ENCODE results near the gene SMIM12.
"Not testable (repeated sequence)": the region's sequence is repeated elsewhere in the genome, so short reads cannot be mapped to it uniquely, and the experiment has no call there.

SMIM12 gene

DNA sequence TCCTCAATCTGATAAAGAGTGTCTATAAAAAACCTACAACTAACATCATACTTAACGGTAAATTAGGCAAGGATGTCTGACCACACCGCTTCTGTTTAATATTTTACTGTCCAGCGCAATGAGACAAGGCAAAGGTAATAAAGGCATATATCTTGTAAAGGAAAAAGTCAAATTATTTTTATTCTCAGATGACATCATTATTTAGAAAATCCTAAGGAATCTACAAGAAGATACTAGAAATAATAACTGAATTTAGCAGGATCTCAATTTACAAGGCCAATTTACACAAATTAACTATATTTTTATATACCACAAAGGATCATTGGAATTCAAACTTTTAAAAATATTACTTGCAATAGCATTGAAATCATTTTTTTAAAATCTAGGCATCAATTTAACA lies 37.3 kb downstream of the SMIM12 start:
- Mint-ChIP-seq H3K9me3 (no peaks in the 10 kb centered on the region), H3K4me1 (ENCODE audit: low read depth) (no peaks in the 10 kb centered on the region), H3K27ac (no peak overlapping the region), H3K27me3 (ENCODE audit: low read depth) (peaks cover 2% of the 10 kb centered on the region), H3K4me3 (no peak overlapping the region), H3K36me3 (ENCODE audit: low read depth) (no peaks in the 10 kb centered on the region)
- DNase-seq (ENCODE audit: low spot score): no peak

DNA sequence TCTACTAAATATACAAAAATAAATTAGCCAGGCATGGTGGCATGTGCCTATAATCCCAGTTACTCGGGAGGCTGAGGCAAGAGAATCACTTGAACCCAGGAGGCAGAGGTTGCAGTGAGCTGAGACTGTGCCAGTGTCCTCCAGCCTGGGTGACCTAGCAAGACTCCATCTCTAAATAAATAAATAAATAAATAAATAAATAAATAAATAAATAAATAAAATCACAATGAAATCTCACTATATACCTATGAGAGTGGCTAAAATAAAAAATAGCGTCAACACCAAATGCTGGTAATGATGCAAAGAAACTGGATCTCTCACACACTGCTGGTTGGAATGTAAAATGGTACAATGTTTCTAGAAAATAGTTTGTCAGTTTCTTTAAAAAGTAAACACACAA lies 40.7 kb downstream of the SMIM12 start:
- not testable (repeated sequence) for H3K27ac Mint-ChIP-seq; H3K4me3 Mint-ChIP-seq; DNase-seq (ENCODE audit: low spot score); H3K4me1 Mint-ChIP-seq (ENCODE audit: low read depth); H3K9me3 Mint-ChIP-seq; H3K36me3 Mint-ChIP-seq (ENCODE audit: low read depth); H3K27me3 Mint-ChIP-seq (ENCODE audit: low read depth)

DNA sequence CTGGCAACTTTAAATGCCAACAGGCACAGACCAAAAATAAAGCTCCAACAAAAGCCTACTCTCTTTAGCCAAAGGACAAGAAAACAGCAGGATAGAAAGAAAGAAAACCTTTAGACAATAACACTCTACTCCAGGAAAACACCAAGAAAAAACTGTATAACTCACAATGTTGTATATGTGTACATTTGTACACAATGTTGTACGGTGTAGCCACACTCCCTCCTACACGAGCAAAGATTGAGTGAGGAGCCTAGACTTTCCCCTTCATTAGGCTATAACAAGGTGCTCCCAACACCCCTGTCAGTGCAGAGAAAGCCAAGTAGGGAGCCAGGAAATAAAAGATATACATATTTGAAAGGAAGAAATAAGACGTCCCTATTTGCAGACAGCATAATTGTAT lies 42.8 kb downstream of the SMIM12 start:
- Mint-ChIP-seq H3K27me3 (ENCODE audit: low read depth) (peaks cover 2% of the 10 kb centered on the region), H3K4me3 (no peak overlapping the region), H3K36me3 (ENCODE audit: low read depth) (no peaks in the 10 kb centered on the region), H3K9me3 (peaks cover 3% of the 10 kb centered on the region), H3K27ac (no peak overlapping the region), H3K4me1 (ENCODE audit: low read depth) (no peaks in the 10 kb centered on the region)
- no peak for DNase-seq (ENCODE audit: low spot score)

DNA sequence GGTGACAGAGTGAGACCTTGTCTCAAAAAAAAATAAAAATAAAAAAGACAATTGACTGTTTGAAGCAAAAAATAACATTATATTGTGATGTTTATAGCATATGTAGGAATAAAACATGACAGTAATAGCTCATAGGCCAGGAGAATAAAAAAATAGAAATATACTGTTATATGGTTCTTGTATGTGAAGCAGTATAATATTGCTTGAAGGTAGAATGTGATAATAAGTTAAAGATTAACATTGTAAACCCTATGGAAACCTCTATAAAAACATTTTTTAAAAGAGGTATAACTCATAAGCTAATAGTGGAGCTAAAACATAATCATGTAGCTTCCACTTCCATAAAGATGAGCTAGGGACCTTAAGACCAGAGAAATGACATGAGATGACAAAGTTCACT lies 43.2 kb downstream of the SMIM12 start:
- Mint-ChIP-seq H3K9me3 (peaks cover 3% of the 10 kb centered on the region), H3K36me3 (ENCODE audit: low read depth) (no peaks in the 10 kb centered on the region), H3K4me1 (ENCODE audit: low read depth) (no peaks in the 10 kb centered on the region), H3K27me3 (ENCODE audit: low read depth) (peaks cover 2% of the 10 kb centered on the region), H3K4me3 (no peak overlapping the region), H3K27ac (no peak overlapping the region)
- DNase-seq (ENCODE audit: low spot score): no peak

DNA sequence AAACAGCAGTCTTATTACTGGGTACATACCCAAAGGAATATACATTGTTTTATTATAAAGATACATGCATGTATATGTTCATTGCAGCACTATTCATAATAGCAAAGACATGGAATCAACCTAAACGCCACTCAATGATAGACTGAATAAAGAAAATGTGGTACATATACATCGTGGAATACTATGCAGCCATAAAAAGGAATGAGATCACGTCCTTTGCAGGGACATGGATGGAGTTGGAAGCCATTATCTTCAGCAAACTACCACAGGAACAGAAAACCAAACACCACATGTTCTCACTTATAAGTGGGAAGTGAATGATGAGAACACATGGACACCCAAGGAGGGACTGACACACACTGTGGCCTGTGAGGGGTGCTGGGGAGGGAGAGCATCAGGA lies 48.8 kb downstream of the SMIM12 start:
- H3K9me3 Mint-ChIP-seq; H3K27me3 Mint-ChIP-seq (ENCODE audit: low read depth); H3K36me3 Mint-ChIP-seq (ENCODE audit: low read depth); H3K4me3 Mint-ChIP-seq; H3K4me1 Mint-ChIP-seq (ENCODE audit: low read depth); H3K27ac Mint-ChIP-seq; DNase-seq (ENCODE audit: low spot score): not testable (repeated sequence)

DNA sequence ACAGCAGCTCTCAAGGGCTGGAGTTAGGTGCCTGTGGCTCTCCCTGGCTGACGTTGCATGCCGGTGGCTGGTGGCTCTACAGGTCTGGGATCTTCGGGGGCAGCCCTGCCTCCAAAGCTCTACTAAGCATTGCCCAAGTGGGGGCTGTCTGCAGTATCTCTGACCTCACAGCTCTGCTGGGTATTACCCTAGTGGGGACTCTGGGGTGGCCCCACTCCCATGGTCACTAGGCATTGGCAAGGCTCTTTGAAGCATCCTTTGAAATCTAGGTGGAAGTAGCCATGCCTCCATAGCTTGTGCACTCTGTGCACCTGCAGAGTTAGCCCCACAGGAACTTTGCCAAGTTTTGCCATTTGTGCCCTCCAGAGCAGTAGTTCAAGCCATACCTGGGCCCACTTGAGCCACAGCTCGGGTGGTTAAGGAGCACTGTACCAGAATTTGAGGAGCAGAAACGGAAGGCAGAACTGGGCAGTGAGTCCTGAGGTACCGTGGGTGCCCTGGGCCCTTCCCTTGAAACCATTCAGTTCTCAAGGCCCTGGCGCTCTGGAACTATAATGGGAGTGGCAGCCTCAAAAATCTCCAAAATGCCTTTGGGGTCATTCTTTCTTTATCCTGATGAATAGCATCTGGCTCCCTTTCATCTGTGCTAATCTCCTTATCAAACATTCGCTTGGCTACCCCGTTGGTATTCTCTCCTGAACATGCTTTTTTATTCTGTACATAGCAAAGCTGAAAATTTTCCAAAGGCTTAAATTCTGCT lies 51.3 kb downstream of the SMIM12 start:
- Mint-ChIP-seq H3K36me3 (ENCODE audit: low read depth) (no peaks in the 10 kb centered on the region), H3K4me1 (ENCODE audit: low read depth) (peaks cover 3% of the 10 kb centered on the region), H3K27me3 (ENCODE audit: low read depth) (no peaks in the 10 kb centered on the region), H3K27ac (no peak overlapping the region), H3K9me3 (peaks cover 11% of the 10 kb centered on the region), H3K4me3 (no peak overlapping the region)
- DNase-seq (ENCODE audit: low spot score): no peak

DNA sequence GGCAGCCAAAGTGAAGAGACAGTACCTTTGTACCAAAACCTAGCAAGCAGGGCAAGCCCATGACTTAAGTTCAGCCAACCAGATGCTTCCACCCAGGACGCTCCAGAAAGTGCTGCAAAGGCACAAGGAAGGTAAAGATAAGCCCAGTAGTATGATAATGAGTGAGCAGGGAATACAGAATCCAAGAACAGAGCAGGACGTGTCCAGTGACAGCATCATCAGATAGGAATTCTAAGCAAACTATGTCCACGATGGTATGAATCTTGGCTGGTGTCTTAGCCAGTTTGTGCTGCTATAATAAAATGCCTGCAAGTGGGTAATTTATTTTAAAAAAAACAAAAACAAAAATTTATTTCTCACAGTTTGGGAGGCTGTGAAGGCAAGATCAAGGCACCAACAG lies 53.2 kb downstream of the SMIM12 start:
- peaks cover 8% of the 10 kb centered on the region for H3K9me3 Mint-ChIP-seq
- H3K27me3 Mint-ChIP-seq (ENCODE audit: low read depth): no peaks in the 10 kb centered on the region
- no peak for DNase-seq (ENCODE audit: low spot score)
- no peak overlapping the region for H3K27ac Mint-ChIP-seq
- H3K36me3 Mint-ChIP-seq (ENCODE audit: low read depth): no peaks in the 10 kb centered on the region
- no peak overlapping the region for H3K4me3 Mint-ChIP-seq
- peaks cover 3% of the 10 kb centered on the region for H3K4me1 Mint-ChIP-seq (ENCODE audit: low read depth)

DNA sequence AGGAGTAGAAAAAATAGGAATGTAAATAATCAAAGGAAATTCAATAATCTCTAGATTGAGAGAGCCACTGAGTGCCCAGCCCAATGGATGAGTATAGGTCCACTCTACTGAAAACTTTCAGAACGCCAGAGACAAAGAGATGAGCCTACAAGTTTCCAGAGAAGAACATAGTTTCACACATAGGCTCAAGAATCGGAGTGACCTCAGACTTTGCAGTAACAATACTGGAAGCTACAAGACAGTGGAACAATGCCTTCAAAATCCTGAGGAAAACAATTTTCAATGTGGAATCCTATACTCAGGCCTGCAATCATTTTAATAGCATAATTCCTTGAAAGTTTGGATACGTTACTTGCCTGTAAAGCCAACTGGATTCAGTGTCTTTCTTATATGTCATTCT lies 55.8 kb downstream of the SMIM12 start:
- H3K4me3 Mint-ChIP-seq: no peak overlapping the region
- no peak overlapping the region for H3K27ac Mint-ChIP-seq
- H3K27me3 Mint-ChIP-seq (ENCODE audit: low read depth): no peaks in the 10 kb centered on the region
- H3K4me1 Mint-ChIP-seq (ENCODE audit: low read depth): peaks cover 2% of the 10 kb centered on the region
- H3K36me3 Mint-ChIP-seq (ENCODE audit: low read depth): no peaks in the 10 kb centered on the region
- DNase-seq (ENCODE audit: low spot score): no peak
- peaks cover 4% of the 10 kb centered on the region for H3K9me3 Mint-ChIP-seq
